Glutamatergic neuron (in vitro differentiated cells): ENCODE results near the gene ARID3C. TPM values are rescaled to one million over a fixed set of nuclear protein-coding genes. Genes with fewer than 3 reads are reported as not detected.

Experiments
- DNase-seq: peaks from one replicate; pipeline ENCODE4 v3.0.0; 2022
- H3K27ac Mint-ChIP-seq: one replicate; pipeline ENCODE4 v1.8.0; 2020; ENCODE audit warnings: mild to moderate bottlenecking, mixed read lengths, inconsistent platforms; ENCODE audit not compliant: unreplicated experiment
- H3K27me3 Mint-ChIP-seq: one replicate; pipeline ENCODE4 v1.8.0; 2020; ENCODE audit warnings: mild to moderate bottlenecking, moderate library complexity, mixed read lengths, inconsistent platforms; ENCODE audit not compliant: unreplicated experiment
- H3K36me3 Mint-ChIP-seq: one replicate; pipeline ENCODE4 v1.8.0; 2020; ENCODE audit warnings: mild to moderate bottlenecking, mixed read lengths, inconsistent platforms; ENCODE audit not compliant: unreplicated experiment
- H3K4me1 Mint-ChIP-seq: one replicate; pipeline ENCODE4 v1.8.0; 2020; ENCODE audit warnings: mild to moderate bottlenecking, low read depth, mixed read lengths, inconsistent platforms; ENCODE audit not compliant: unreplicated experiment
- H3K4me3 Mint-ChIP-seq: one replicate; pipeline ENCODE4 v1.8.0; 2020; ENCODE audit warnings: mild to moderate bottlenecking, mixed read lengths, inconsistent platforms; ENCODE audit not compliant: unreplicated experiment
- H3K9me3 Mint-ChIP-seq: one replicate; pipeline ENCODE4 v1.8.0; 2020; ENCODE audit warnings: mild to moderate bottlenecking, moderate library complexity, mixed read lengths, inconsistent platforms; ENCODE audit not compliant: unreplicated experiment
- CTCF ChIP-seq: fragments of 200-600 bp; sonication (generic); IDR thresholded peaks from one replicate; pipeline ENCODE4 v1.5.0; 2021; ENCODE audit not compliant: partially characterized antibody, unreplicated experiment
- total RNA-seq: library from RNA; stranded (reverse); fragmentation: NEBNext Ultra II Directional; extraction: Animal tissue kit (Norgen Biotek cat#: 25700); gene quantifications from one replicate; pipeline ENCODE4 v1.2.1, GENCODE V29; 2021; ENCODE audit not compliant: unreplicated experiment

The ARID3C gene
- total RNA-seq, 1 donor from 2014 or later = not detected

DNA sequence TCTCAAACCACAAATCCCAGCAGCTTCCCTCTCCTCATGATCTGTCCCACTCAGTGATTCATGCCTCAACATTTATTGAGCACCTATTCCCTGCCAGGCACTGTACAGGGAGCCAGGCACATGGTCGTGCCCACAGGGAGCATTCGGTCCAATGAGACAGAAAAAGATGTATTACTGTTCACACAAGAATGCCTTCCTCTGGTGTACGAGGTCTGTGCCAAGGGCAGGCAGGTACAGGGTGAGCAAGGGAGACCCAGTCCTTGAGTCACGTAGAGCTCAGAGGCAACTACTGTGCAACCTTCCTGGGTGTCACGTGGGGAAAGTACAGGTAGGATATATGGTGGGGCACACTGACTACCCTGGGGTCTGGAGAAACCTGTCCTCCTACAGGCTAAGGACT, 43.9 kb downstream of the ARID3C start:
- Mint-ChIP-seq H3K27me3 (peaks cover 25% of the 10 kb centered on the region), H3K4me1 (peaks cover 59% of the 10 kb centered on the region), H3K27ac (no peak overlapping the region), H3K9me3 (peaks cover 26% of the 10 kb centered on the region), H3K4me3 (peak overlapping the region; percentile 41), H3K36me3 (peaks cover 13% of the 10 kb centered on the region)
- TF ChIP-seq CTCF = no peak
- no peak for DNase-seq

GRCh38 chr9:34582787-34583186, 46.1 kb downstream of the ARID3C start:
- Mint-ChIP-seq H3K4me1 (peaks cover 63% of the 10 kb centered on the region), H3K27ac (peak overlapping the region; percentile 19), H3K27me3 (peaks cover 22% of the 10 kb centered on the region), H3K9me3 (peaks cover 16% of the 10 kb centered on the region), H3K36me3 (peaks cover 4% of the 10 kb centered on the region), H3K4me3 (peak overlapping the region; percentile 51)
- no peak for DNase-seq
- no peak for TF ChIP-seq CTCF

DNA sequence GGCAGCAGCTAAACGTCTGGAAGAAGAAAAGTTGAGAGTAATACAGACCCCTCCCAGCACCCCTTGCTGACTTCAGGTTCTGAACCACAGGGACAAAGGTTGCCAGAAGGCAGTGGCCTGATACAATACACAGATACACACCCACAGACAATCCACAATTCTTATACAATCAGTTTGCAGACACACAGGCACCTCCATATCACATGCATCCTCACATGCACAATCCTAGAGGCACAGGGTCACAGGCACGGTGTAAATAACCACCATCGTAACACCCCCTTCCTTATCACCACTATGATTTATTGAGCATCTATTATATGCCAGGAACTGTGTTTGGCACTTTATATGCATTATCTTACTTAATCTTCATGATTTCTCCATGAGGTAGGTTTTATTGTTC, 47.5 kb downstream of the ARID3C start:
- Mint-ChIP-seq H3K36me3 (peaks cover 4% of the 10 kb centered on the region), H3K9me3 (peaks cover 12% of the 10 kb centered on the region), H3K4me1 (peaks cover 64% of the 10 kb centered on the region), H3K27me3 (peaks cover 20% of the 10 kb centered on the region), H3K4me3 (peak overlapping the region; percentile 32), H3K27ac (peak overlapping the region; percentile 28)
- DNase-seq = no peak
- TF ChIP-seq CTCF = no peak

DNA sequence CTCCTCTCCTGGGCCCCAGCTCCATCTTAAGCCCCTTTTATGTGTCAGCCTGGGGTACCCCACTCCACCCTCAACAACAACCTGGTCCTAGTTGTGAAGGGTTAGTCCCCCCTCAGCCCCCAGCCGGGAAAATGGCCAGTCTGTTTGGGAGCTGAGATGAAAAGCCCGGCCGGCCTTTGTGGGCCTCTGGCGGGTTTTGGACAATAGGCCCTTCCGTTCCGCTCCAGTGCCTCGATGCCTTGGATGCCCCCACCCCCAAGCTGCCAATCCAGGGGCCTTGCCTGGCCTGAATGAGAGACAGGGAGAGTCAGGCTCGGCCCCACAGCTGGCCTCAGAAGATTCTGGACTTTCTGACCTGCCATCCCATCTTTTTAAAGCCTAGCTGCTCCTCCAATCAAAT, 48.5 kb downstream of the ARID3C start:
- peaks cover 4% of the 10 kb centered on the region for H3K36me3 Mint-ChIP-seq
- peaks cover 62% of the 10 kb centered on the region for H3K4me1 Mint-ChIP-seq
- H3K27ac Mint-ChIP-seq = peak overlapping the region; percentile 86
- peak overlapping the region; percentile 93 for H3K4me3 Mint-ChIP-seq
- peaks cover 24% of the 10 kb centered on the region for H3K27me3 Mint-ChIP-seq
- peak; percentile 34 for DNase-seq
- no peak for TF ChIP-seq CTCF
- peaks cover 13% of the 10 kb centered on the region for H3K9me3 Mint-ChIP-seq

GRCh38 chr9:34579808-34580163, 49.1 kb downstream of the ARID3C start:
- TF ChIP-seq CTCF = no peak
- Mint-ChIP-seq H3K27ac (peak overlapping the region; percentile 86), H3K9me3 (peaks cover 13% of the 10 kb centered on the region), H3K27me3 (peaks cover 24% of the 10 kb centered on the region), H3K4me1 (peaks cover 63% of the 10 kb centered on the region), H3K36me3 (peaks cover 4% of the 10 kb centered on the region), H3K4me3 (peak overlapping the region; percentile 93)
- DNase-seq = no peak
